Loucy (cell line): ENCODE measurements around the gene APC.

Experiments
- H2AFZ ChIP-seq: fragments of 200-600 bp; sonication (generic); 2 replicates; pipeline ENCODE4 v1.6.0; 2016; ENCODE audit warnings: antibody characterized with exemption, mild to moderate bottlenecking, low read length, moderate library complexity
- H3F3A ChIP-seq: fragments of 200-600 bp; 2 replicates; pipeline ENCODE4 v1.6.0; 2016; ENCODE audit warnings: antibody characterized with exemption, low read depth, mild to moderate bottlenecking
- H3K27me3 ChIP-seq: fragments of 200-600 bp; sonication (generic); 2 replicates; pipeline ENCODE4 v1.6.1; 2014; ENCODE audit warnings: low read length, mild to moderate bottlenecking; ENCODE audit not compliant: insufficient read depth, poor library complexity, severe bottlenecking
- H3K36me3 ChIP-seq: fragments of 200-600 bp; sonication (generic); 2 replicates; pipeline ENCODE4 v1.6.1; 2016; ENCODE audit warnings: low read length; ENCODE audit not compliant: insufficient read depth
- H3K4me1 ChIP-seq: fragments of 200-600 bp; sonication (generic); 2 replicates; pipeline ENCODE4 v1.5.1; 2014; ENCODE audit warnings: low read length, mild to moderate bottlenecking; ENCODE audit not compliant: insufficient read depth, poor library complexity, severe bottlenecking
- H3K4me2 ChIP-seq: fragments of 200-600 bp; sonication (generic); 2 replicates; pipeline ENCODE4 v1.6.0; 2014; ENCODE audit warnings: antibody characterized with exemption, low read length, low read depth, mild to moderate bottlenecking; ENCODE audit not compliant: poor library complexity, severe bottlenecking
- H3K4me3 ChIP-seq: fragments of 200-600 bp; sonication (generic); 2 replicates; pipeline ENCODE4 v1.5.1; 2014; ENCODE audit warnings: low read length, mild to moderate bottlenecking, mixed read lengths; ENCODE audit not compliant: poor library complexity, severe bottlenecking
- H3K79me2 ChIP-seq: fragments of 200-600 bp; sonication (generic); 2 replicates; pipeline ENCODE4 v1.6.1; 2014; ENCODE audit warnings: low read length; ENCODE audit not compliant: insufficient read depth
- H3K9ac ChIP-seq: fragments of 200-600 bp; sonication (generic); 2 replicates; pipeline ENCODE4 v1.6.0; 2014; ENCODE audit warnings: mild to moderate bottlenecking, low read depth, low read length, moderate library complexity; ENCODE audit not compliant: poor library complexity, severe bottlenecking
- H3K9me2 ChIP-seq: fragments of 200-600 bp; sonication (generic); replicated peaks from 2 replicates; pipeline ENCODE4 v1.6.1; 2016; ENCODE audit warnings: low read depth, low read length, mixed read lengths
- H3K9me3 ChIP-seq: fragments of 200-600 bp; sonication (generic); 2 replicates; pipeline ENCODE4 v1.6.1; 2014; ENCODE audit warnings: mild to moderate bottlenecking, antibody characterized with exemption, low read length, low read depth; ENCODE audit not compliant: insufficient read depth
- H4K20me1 ChIP-seq: fragments of 200-600 bp; sonication (generic); 2 replicates; pipeline ENCODE4 v1.6.0; 2014; ENCODE audit warnings: antibody characterized with exemption, low read length, mild to moderate bottlenecking; ENCODE audit not compliant: insufficient read depth, poor library complexity, severe bottlenecking
- CTCF ChIP-seq: fragments of 200-600 bp; sonication (generic); conservative IDR thresholded peaks from 2 replicates; pipeline ENCODE4 v1.5.1; 2014; ENCODE audit warnings: mild to moderate bottlenecking, antibody characterized with exemption, low read length
- EZH2phosphoT487 ChIP-seq: fragments of 200-600 bp; IDR thresholded peaks from 2 replicates; pipeline ENCODE4 v1.6.1; 2018; ENCODE audit warnings: antibody characterized with exemption, mild to moderate bottlenecking, moderate library complexity, borderline replicate concordance

APC gene

DNA sequence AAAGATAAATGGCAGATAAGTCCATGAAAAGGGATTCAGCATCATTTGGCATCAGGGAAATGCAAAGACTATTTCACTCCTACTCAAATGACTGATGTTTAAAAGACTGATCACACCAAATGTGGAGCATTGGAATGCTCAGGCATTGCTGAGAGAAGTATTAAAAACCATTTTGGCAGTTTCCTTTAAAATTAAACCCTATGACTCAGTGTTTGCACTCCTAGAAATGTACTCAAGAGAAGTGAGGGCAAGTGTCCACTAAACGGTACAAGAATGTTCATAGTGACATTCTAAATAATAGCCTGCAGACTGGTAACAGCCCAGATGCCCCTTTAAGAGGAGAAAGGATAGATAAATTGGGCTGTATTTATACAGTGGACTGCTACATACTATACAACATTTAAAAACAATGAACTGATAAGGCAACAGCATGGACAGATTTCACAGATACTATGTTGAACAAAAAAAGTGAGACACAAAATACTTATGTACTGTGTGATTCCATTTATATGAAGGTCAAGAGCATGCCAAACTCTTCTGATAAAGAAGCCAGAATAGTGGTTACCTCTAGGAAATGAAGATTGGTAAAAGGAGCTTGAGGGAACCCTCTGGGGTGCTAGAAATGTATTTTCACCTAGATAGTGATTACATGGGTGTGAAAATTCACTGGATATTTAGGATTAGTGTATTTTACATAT lies 24.6 kb downstream of the APC start:
- H3F3A ChIP-seq, result no peaks in the 10 kb centered on the region
- no peak overlapping the region for H3K9ac ChIP-seq
- peaks cover 13% of the 10 kb centered on the region; the same call in 1 of the 2 replicates for H3K36me3 ChIP-seq
- H3K4me3 ChIP-seq, result no peak overlapping the region
- H3K4me2 ChIP-seq, result no peak overlapping the region
- no peaks in the 10 kb centered on the region for H3K4me1 ChIP-seq
- H4K20me1 ChIP-seq, result no peaks in the 10 kb centered on the region
- H3K9me2 ChIP-seq, result no peaks in the 10 kb centered on the region
- H3K27me3 ChIP-seq, result no peaks in the 10 kb centered on the region
- TF ChIP-seq CTCF, result no peak
- no peaks in the 10 kb centered on the region for H3K79me2 ChIP-seq
- H2AFZ ChIP-seq, result no peak overlapping the region
- no peaks in the 10 kb centered on the region for H3K9me3 ChIP-seq

DNA sequence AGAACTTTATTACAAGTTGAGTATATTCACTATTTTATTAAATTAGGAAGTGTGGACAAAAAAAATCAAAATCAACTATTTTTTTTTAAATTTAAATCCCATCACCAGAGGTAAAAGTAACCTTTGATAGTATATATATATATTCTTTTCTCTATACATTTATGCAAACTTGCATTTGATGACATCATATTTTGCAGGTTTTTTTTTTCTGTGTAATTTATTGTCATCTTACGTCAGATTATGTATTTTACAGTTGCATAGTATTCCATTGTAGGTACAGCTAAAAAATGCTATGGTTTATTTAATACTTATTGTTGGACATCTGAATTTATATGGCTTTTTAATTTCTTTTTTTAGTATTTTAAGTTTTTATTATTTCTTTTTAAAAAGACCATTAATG lies 25.5 kb downstream of the APC start:
- no peaks in the 10 kb centered on the region for H3K27me3 ChIP-seq
- H3K9me3 ChIP-seq, result no peaks in the 10 kb centered on the region
- peaks cover 11% of the 10 kb centered on the region; the same call in 1 of the 2 replicates for H3K36me3 ChIP-seq
- no peak overlapping the region for H3K4me2 ChIP-seq
- no peaks in the 10 kb centered on the region for H3K4me1 ChIP-seq
- no peaks in the 10 kb centered on the region for H4K20me1 ChIP-seq
- H3K9ac ChIP-seq, result no peak overlapping the region
- H2AFZ ChIP-seq, result no peak overlapping the region
- TF ChIP-seq EZH2phosphoT487 (no peak), CTCF (no peak)
- no peak overlapping the region for H3K4me3 ChIP-seq
- no peaks in the 10 kb centered on the region for H3F3A ChIP-seq
- no peaks in the 10 kb centered on the region for H3K79me2 ChIP-seq
- no peaks in the 10 kb centered on the region for H3K9me2 ChIP-seq

DNA sequence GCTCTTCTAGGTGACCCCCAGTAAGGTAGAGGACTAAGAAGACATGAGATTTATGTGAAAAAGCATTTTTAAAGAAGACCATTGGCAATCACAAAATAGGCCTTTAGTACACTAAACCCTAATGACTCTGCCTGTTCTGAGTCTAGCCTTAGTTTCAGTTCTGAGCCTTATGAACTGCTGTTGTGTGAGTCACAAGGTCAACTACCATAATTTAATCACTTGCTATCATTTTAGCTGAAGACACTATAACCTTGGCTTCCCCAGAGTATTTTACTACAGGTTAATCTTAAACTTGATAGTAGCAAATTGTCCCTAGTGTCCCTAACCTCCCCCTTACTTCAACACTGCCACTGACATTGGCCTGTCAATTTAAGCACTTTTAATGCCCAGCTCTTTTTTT lies 34.4 kb downstream of the APC start:
- Histone ChIP-seq H2AFZ (no peak overlapping the region), H3K4me2 (no peak overlapping the region), H4K20me1 (no peaks in the 10 kb centered on the region), H3K36me3 (peaks cover 19% of the 10 kb centered on the region; the same call in 1 of the 2 replicates), H3F3A (no peaks in the 10 kb centered on the region), H3K9me2 (no peaks in the 10 kb centered on the region), H3K79me2 (no peaks in the 10 kb centered on the region), H3K9ac (no peak overlapping the region), H3K9me3 (no peaks in the 10 kb centered on the region), H3K4me3 (no peak overlapping the region), H3K27me3 (no peaks in the 10 kb centered on the region), H3K4me1 (no peaks in the 10 kb centered on the region)
- TF ChIP-seq CTCF (no peak), EZH2phosphoT487 (no peak)
